8988T (cell line): Measurements from ENCODE around the gene CLCA2.

ENCODE experiments used
- DNase-seq: peaks from one replicate; pipeline ENCODE4 v3.0.0; 2011

The CLCA2 gene

DNA sequence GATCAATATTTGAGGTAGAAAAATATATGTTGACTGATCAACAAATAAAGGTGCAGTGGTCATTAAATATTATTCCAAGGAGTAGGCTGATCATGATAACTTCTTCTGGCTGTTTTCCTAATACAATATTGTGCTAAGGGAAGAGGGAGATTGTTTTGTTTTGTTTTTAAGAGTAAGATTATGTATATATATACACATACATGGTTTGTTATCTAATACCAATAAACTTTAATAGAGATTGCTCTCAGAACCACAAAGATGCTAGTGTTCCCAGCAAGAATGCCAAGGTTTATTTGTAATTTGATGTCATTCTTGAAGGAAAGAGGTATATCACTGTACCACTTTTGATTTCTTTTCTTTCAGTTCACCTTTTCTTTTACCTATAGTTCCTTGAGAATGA is 10.1 kb downstream of the CLCA2 start:
- DNase-seq: no peak

DNA sequence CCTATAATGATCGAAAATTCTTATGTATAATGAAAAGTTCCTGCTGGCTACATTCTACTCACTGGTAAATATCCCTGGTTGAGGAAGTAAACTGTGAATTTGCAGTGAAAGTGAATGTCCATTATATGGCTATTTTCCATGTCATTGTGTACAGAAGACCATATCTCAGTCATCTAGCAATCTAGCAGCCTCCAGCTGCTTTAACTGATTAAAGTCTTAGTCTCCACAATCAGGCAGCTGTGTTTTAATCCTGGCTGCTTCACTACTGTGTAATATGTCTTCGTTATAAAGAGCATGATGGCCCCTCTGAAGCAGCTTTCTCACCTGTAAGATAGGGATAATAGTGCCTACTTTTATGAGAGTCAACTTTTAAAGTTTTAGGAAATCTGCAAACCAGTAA is 11.4 kb downstream of the CLCA2 start:
- no peak for DNase-seq

DNA sequence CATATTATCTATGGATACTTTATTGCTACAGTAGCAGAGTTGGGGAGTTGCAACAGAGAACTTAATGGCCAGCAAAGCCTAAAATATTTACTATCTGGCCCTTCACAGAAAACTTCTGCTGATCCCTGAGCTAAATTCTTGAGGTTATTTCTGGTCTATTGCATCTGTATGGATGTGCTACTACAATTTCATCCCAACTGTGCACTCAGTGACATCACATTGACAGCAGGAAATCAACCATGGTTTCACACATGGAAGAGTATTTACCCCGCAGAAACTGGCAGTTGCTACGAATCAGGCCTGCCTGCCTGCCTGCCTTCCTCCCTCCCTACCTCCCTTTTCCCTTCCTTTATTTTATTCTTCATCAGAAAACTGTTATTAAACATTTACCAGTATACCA is 12.1 kb downstream of the CLCA2 start:
- DNase-seq: no peak

DNA sequence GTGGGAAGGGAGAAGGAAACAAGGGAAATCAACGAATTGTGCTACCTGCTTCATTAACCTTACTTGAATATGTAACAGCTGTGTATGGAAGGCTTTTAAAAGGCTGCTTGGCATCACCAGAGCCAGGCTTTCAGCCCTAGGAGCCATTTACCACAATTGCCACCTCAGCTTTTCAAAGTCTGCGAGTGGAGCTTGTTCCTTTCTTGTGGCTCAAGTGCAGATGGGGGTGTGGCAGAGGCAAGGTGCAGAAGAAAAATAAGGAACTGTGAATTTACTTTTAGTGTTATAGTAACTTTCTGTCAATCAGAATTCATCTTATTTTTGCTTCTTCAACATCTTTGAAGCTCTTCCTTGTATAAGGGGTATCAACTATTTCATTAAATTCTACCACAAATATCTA is 17.6 kb downstream of the CLCA2 start:
- DNase-seq: no peak

DNA sequence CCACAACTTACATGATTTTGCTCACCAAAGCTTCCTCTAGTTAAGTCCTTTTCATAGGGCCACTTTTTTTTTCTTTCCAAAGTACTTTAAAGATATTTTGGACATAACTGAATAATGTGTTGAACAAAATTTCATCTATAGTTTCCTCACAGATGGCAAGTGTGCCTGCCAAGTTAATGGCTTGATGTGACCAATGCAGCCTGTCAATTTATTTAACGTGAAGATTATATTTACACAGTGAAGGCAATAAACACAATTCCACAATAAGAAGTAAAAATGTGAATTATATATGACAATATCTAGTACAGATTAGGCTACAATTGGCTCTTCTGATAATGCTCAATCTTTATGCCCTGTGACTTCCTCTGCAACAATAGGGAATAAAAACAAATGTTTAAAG is 18.0 kb downstream of the CLCA2 start:
- DNase-seq: no peak

DNA sequence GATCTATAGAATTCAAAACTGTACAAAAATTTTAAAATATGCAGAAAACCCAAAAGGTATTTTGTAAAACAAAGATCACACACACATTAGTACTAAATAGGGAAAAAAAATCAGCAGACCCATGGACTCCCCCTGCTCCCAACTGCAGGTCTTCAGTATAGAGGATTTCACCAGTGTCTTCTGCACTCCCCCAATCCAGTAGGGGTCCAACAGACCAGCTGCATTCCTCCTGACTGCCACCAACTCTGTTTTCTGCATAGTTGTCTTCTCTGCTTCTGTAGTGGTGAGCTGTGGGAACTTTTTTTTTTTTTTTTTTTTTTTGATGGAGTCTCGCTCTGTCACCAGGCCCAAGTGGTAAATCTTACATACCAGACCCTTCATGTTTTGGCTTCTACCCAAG is 21.9 kb downstream of the CLCA2 start:
- no peak for DNase-seq

DNA sequence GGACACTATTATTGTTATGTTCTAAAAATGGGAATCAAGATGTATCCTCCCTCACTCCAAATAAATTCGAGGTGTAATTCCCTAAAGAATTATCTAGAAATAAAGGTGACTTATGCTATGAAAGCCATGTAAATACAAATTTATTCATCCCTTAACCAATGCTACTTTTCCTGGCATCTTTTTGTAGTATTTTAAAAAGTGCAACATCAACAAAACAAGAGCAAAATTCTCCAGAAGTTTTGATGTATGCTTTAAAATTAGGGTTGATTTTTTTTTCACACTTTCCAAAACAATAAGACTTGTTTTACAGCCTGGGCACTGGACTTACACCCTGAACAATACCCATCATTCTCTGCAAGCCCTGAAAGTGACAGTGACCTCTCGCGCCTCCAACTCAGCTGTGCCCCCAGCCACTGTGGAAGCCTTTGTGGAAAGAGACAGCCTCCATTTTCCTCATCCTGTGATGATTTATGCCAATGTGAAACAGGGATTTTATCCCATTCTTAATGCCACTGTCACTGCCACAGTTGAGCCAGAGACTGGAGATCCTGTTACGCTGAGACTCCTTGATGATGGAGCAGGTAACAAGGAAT is 23.3 kb downstream of the CLCA2 start:
- no peak for DNase-seq

DNA sequence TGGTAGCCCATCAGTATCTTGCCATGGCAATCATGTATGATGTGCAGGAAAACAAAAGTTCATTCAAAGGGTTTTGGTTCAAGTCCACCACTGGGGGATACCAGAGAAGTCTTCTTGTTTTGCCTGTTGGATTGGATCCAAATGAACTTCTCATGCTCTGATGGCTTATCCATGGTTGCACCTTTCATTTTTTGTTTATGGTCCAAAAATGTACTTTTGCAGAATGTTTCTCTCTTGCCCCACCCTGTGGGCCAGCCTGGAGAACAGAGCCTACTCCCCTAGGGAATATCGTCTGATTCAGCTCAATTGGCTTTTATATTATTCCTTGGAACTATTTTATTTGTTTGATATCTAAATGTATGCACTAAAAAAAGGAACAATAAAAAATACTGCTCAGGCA is 24.7 kb downstream of the CLCA2 start:
- no peak for DNase-seq

DNA sequence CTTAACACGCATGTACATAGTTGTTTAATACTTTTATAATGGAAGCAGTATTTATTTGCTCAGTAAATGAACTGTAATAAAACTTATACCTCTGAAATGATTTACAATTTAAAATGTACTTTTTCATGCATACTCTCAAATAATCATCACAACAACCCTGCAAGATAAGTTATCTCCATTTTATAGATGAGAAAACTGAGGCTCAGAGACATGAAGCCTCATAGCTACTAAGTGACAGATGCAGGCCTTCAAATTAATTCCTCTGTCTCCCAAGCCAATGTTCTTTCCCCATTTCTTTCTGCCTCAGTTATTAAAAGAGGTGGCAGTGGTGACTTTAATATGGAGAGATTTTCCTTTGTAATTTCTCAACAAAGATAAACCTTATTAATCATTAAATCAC is 25.1 kb downstream of the CLCA2 start:
- no peak for DNase-seq

DNA sequence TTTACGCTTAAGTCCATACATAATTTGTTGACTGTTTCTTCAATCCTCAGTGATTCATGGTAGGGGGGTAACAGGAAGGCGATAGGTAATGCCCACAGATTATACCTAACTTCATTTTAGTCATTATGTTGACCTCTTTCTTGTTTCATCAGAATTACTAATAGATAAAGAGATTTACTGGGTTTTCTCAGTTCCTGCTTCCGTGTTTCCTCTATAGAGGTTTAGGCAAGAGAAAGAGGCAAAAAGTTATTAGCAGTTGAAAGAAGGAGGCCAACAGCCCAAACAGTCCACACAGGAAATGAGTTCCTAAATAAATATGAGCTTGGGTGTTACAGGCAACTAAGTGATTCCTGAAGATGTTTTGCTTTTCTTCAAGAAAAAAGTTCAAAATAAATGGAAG is 26.9 kb downstream of the CLCA2 start:
- DNase-seq: no peak

DNA sequence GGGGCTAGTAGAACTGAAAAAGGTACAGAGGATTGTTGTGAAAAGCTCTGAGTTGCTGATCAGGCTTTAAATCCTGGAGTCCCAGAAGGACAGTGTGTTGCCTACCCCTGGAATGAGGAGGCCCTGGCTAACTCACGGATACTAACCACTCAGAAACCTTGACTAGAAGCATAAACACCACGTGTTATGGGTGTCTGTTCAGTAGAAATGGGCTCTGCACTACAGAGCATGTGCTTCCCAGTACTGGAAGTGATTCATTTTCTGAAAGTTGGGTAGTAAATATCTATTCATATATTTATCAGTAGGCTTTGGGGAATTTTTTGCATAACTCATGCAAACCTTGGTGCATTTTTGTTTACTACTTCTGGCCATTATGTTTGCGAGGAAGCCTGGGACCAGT is 29.7 kb downstream of the CLCA2 start:
- DNase-seq: no peak

DNA sequence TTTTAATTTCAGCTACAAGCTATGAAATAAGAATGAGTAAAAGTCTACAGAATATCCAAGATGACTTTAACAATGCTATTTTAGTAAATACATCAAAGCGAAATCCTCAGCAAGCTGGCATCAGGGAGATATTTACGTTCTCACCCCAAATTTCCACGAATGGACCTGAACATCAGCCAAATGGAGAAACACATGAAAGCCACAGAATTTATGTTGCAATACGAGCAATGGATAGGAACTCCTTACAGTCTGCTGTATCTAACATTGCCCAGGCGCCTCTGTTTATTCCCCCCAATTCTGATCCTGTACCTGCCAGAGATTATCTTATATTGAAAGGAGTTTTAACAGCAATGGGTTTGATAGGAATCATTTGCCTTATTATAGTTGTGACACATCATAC is 31.1 kb downstream of the CLCA2 start:
- DNase-seq: no peak

DNA sequence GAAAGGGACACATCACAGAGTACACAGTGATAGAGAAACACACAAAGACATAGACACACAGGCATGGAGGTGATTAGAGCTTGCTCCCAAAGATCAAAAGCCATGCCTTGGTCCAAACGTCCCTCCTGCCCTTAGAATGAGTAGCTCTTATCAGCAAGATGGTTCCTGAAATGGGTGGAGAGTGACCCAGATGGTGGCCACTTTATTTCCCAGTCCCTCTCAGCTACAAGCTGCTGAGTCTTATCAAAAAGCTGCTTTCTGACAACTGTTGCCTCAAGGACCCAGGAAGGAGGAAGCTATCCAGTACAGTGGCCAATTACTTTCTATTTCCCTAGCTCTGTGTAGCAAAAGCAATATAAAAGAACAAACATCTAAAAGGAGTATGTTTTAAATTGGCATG is 37.0 kb downstream of the CLCA2 start:
- no peak for DNase-seq

DNA sequence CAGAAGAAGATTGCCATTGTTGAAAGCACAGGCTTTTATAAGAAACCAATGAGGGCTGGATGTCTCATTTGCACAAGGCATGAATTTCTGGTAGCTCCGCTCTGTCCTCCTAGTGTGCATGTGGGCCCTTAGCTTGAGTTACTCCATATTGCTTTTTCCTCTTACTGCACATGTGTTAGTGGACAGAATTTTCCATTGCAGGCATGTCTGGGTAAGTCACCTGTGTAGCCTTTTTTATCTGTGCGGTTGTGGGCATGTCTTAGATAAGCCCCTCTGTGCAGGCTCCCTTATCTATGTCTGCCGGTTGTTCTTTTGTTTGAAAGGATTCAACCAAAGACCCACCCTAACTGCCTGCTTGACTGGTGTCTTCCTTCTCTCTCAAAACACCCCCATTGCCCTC is 37.5 kb downstream of the CLCA2 start:
- DNase-seq: no peak

DNA sequence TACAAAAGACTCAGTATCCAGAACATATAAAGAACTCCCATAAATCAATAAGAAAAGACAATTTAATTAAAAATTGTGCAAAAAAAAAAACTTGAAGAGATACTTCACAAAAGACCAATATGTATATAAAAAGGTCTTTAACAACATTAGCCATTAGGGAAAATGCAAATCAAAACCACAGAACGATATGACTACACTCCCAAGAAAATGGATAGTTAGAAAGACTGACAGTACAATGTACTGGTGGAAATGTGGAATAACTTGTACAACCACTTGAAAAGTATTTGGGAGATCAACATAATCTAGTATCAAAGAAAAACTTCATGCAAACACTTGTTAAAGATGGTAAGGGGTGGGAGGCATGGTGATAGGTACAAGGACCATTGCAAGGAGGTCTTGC is 40.8 kb downstream of the CLCA2 start:
- DNase-seq: no peak

DNA sequence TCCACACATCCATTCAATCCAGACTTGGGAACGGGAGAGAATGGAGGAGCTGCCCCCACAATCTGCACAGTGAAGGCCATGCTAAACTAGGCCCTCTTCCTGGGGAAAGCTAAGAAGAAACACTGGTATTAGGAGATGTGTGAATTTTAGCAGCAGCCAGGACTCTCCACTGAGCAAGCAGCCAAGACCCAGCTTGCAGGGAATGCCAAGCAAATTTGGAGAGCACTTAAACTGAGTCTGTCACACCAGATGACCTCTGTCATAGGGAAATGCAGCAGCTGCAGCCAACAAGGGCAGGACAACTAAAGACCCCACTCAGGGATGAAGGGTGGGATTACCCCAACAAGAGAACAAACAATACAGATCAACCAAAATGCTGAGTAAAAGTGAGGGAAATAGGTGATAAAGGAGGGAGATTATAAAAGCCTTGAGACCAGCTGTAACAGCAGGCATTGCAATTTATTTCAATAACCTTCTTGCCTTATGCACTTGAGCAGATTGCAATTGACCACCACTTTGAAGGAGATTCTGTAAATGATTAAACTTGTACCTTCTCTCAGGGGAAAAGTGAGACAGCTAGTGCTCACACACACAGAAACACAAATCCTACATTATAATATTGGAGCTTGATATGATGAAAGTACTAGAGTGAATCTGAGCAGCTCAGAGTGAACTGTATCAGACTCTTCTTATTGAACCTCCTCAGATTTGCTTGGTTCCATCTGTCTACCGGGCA is 42.3 kb downstream of the CLCA2 start:
- no peak for DNase-seq

DNA sequence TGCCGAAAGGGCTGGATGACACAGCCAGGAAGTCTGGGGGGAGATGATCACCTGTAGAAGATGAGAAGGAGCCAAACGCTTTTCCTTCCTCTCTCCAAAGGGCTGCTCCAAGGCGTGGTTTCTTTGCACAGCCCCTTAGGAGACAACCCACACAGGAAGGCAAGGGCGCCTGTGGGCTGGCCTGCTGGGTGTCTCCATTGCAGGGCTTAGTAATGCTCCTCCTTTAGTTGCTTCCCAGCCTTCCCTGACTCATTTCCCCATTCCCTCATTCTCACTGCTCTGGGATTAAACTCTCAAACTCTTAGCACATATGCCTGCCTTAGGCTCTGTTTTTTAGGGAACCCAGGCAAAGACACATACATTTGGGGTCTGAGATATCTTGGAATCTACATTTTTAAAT is 43.0 kb downstream of the CLCA2 start:
- no peak for DNase-seq

DNA sequence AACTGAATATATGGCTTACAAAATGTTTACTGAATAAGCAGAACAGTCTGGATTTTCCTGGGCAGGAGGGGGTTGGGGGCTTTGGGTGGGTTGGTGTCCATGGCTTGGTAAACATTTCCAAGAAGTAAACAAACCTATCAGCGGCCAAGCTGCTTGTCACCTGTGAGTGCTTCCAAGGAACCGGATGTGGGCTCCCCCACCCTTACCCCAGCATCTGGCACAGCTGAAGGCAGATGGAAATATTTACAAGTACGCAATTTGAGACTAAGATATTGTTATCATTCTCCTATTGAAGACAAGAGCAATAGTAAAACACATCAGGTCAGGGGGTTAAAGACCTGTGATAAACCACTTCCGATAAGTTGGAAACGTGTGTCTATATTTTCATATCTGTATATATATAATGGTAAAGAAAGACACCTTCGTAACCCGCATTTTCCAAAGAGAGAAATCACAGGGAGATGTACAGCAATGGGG is 44.6 kb downstream of the CLCA2 start, which contains the start of gene CLCA1:
CLCA1 (plus strand) TSS at position 427 of the 477 bp plus-strand sequence; CDS start at position 472, 45 bp downstream.
- no peak for DNase-seq

DNA sequence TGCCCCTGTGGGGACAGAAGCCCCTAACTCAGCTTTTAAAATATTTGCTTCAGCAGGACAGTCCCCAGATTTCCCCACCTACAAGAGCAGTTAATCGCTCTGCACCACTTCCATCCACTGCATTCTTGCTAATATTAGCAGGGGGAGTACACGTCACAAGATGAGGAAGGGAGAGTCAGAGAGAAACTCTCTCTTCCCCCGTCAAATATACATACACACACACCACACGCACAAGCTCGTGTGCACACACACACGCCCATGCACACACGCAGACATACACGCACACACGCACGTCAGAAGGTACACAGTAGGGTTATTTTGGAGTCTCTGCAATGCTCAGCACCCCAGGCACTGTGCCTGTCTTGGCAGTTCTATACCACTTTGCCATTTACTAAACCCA is 46.9 kb downstream of the CLCA2 start:
- no peak for DNase-seq

DNA sequence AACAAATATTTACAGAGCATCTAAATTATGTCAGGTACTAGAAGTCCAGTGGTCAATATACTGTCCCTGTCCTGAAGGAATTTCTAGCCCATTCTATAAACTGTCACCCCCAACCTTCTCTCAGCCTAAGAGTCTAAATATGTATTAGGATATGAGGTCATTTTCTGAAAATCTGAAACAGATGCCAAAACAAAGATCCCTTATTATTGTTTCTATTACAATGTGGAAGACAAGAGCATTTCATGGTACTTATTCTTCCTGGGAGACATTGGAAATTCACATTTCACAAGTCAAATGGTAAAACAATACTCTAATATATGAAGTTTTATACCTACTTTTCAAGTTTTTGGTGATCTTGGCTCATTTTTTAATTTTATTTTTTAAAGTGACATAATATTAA is 47.3 kb downstream of the CLCA2 start:
- no peak for DNase-seq

DNA sequence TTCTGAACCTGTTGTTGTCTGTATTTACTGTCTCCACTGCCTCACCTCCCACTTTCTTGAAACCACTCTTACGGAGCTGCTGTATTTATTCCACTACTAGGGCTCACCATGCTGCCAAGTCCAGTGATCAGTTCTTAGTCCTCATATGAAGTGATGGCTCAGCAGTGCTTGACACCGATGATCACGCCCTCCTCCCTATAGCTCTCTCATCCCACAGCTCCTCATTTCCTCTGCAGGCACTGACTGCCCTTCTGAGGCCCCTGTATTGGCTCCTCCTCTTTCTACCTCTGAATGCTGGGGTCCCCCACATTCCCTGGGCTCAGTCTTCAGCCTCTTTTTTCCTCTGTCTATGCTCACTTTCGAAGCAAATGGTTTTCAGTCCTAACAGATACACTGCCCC is 48.2 kb downstream of the CLCA2 start:
- DNase-seq: no peak

DNA sequence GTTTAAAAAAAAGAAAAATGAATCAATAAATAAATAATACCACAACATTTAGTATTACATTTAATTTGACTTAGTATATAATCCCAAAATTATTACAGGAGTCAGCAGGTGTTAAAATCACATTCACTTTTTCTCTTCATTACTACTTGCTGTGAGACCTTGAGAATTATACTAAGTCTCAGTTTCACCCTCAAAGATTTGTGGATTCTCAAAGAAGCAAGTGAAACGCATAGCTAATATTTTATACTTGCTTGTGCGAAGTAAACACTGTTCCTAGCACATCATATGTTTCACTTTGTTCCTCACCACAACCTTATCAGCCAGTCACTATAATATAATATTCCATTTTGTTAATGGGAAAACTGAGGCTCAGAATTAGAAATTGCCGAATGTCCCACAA is 48.8 kb downstream of the CLCA2 start:
- DNase-seq: no peak

DNA sequence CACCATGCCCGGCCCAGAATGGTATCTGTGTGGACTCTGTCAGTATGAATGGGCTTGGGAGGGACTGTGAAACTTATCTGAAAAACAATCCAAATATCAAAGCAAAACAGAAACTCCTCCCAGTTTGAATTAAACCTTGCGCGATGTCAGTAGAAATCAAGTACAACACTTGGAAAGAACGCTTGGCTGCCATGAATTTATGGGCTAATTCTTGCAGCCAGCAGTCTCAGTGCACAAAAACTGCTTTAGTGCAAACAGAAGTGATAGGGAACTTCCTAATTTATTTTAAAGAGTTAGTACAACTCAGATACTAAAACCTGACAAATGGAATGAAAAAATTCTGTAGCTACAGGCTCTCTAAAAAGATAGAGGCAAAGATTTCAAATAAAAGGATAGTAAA is 53.3 kb downstream of the CLCA2 start:
- no peak for DNase-seq

DNA sequence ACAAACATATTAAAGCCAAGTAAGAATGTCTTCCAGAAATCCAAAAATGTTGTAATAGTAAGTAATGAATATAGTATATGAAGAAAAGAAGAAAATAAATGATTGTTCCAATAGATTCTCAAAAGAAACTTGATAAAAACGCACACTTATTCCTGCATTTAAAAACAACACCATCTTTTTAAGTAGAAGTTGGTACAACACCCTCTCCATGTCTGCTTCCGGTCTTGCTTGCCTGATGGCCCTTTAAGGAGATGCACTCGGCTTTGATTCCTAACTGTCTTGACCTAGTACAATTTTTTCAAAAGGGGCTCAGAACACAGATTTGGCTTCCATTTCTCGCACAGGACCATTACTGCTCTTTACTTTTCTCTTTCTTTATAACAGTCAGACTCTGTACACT is 53.7 kb downstream of the CLCA2 start:
- DNase-seq: no peak
